DOHH2 (cell line): ENCODE results near the gene PRSS22.

Experiments used
- CTCF ChIP-seq: fragments of 200-600 bp; sonication (generic); IDR thresholded peaks from one replicate; pipeline ENCODE4 v1.5.1; 2014; ENCODE audit warnings: antibody characterized with exemption, mild to moderate bottlenecking, low read depth, low read length; ENCODE audit not compliant: poor library complexity, severe bottlenecking
- EZH2phosphoT487 ChIP-seq: fragments of 200-600 bp; sonication (generic); IDR thresholded peaks from 2 replicates; pipeline ENCODE4 v1.6.1; 2017; ENCODE audit warnings: borderline replicate concordance, mild to moderate bottlenecking, antibody characterized with exemption, low read length, moderate library complexity, mixed read lengths

DNA sequence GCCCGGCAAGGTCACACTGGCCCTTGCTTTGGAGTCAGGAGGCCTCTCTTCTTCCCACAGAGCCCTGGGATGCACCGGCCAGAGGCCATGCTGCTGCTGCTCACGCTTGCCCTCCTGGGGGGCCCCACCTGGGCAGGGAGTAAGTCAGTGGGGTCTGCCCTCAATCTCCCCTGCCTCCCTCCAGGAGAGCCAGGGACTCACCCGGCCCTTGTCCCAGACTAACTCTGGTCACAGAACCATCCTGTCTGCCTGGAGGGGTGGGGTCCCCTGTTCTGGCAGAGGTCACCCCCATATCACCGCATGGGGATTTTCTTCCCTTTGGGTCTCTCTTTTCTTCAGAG is 27.6 kb downstream of the PRSS22 start:
- TF ChIP-seq CTCF (no peak), EZH2phosphoT487 (no peak)
